ENCODE data around the gene POGZ.
"Not testable (repeated sequence)": the region's sequence is repeated elsewhere in the genome, so short reads cannot be mapped to it uniquely, and the experiment has no call there.

Gene POGZ

GRCh38 chr1:151411884-151412283 is 47.4 kb downstream of the POGZ start:
- DNase-seq = no peak

GRCh38 chr1:151408891-151409290 is 50.4 kb downstream of the POGZ start:
- no peak for DNase-seq

GRCh38 chr1:151407304-151407703 is 52.0 kb downstream of the POGZ start:
- no peak for DNase-seq

- no peak for DNase-seq
Observed at GRCh38 chr1:151406176-151406575, 53.1 kb downstream of the POGZ start.

GRCh38 chr1:151405187-151405951 is 53.9 kb downstream of the POGZ start:
- DNase-seq = no peak

GRCh38 chr1:151403612-151404011 is 55.7 kb downstream of the POGZ start:
- DNase-seq = no peak

- DNase-seq = no peak
Observed at GRCh38 chr1:151402764-151403163, 56.5 kb downstream of the POGZ start.

GRCh38 chr1:151401860-151402259 is 57.4 kb downstream of the POGZ start:
- no peak for DNase-seq

GRCh38 chr1:151401125-151401788 is 58.0 kb downstream of the POGZ start:
- DNase-seq = no peak

- DNase-seq = peak; percentile 98
Observed at GRCh38 chr1:151399324-151400171, 59.7 kb downstream of the POGZ start, which contains the start of gene PSMB4. PSMB4 (plus strand) TSS chr1:151399573; CDS start chr1:151399588, 15 bp downstream.

- not testable (repeated sequence) for DNase-seq
Observed at GRCh38 chr1:151396265-151396664, 63.0 kb downstream of the POGZ start.

GRCh38 chr1:151393583-151393982 is 65.7 kb downstream of the POGZ start:
- DNase-seq = no peak

- DNase-seq = no peak
Observed at GRCh38 chr1:151391079-151391563, 68.2 kb downstream of the POGZ start.

- DNase-seq = not testable (repeated sequence)
Observed at GRCh38 chr1:151390221-151391078, 68.8 kb downstream of the POGZ start.

- no peak for DNase-seq
Observed at GRCh38 chr1:151386002-151386401, 73.3 kb downstream of the POGZ start.

- peak; percentile 49 for DNase-seq
Observed at GRCh38 chr1:151384584-151384983, 74.7 kb downstream of the POGZ start.

- no peak for DNase-seq
Observed at GRCh38 chr1:151377150-151377884, 82.0 kb downstream of the POGZ start.

GRCh38 chr1:151373196-151373595 is 86.1 kb downstream of the POGZ start:
- no peak for DNase-seq

- peak; percentile 75 for DNase-seq
Observed at GRCh38 chr1:151372058-151372934, 87.0 kb downstream of the POGZ start, which contains the start of gene SELENBP1. SELENBP1 (minus strand) TSS chr1:151372705; CDS start chr1:151372641, 64 bp downstream.

- peak; percentile 69 for DNase-seq
Observed at GRCh38 chr1:151371370-151372057, 87.8 kb downstream of the POGZ start.
